IMR-90 (cell line): Measurements from ENCODE around the gene GOLIM4. TPM values are rescaled to one million over a fixed set of nuclear protein-coding genes. Genes with fewer than 3 reads are reported as not detected.

Experiments
- ATAC-seq: fragments of 200-7000 bp; cut with Tn5 transposase; 2 replicates; pipeline ENCODE4 v1.9.1; 2020; ENCODE audit warnings: low read depth, mild to moderate bottlenecking, moderate library complexity
- BruUV-seq: library from RNA; stranded (reverse); fragments of 400-500 nt; replicated peaks from 2 replicates; lab custom pipeline; 2021; lab: Mats Ljungman, UMichigan
- CTCF ChIA-PET: fragments of 300-600 bp; formaldehyde crosslinking; extraction: SDS; loops from one replicate; lab custom pipeline; 2021; ENCODE audit warnings: antibody characterized with exemption; lab: Yijun Ruan, JAX
- POLR2A ChIA-PET: fragments of 300-600 bp; sonication (Branson Sonifier 250); formaldehyde crosslinking; loops from one replicate; lab custom pipeline; 2022; ENCODE audit warnings: antibody characterized with exemption; ENCODE audit not compliant: unreplicated experiment; lab: Charles Lee
- DNase-seq: peaks from one replicate; pipeline ENCODE4 v3.0.0; 2013
- H2AFZ ChIP-seq: replicated peaks from 2 replicates; pipeline ENCODE3; 2013; ENCODE audit warnings: low read length, mild to moderate bottlenecking; ENCODE audit not compliant: poor library complexity
- H2AK5ac ChIP-seq: 2 replicates; pipeline ENCODE4 v1.6.1; 2013; ENCODE audit warnings: low read depth, low read length, inconsistent platforms
- H2AK9ac ChIP-seq: replicated peaks from 2 replicates; pipeline ENCODE3; 2013; ENCODE audit warnings: mild to moderate bottlenecking, low read depth, low read length, moderate library complexity; ENCODE audit not compliant: poor library complexity
- H2BK120ac ChIP-seq: 2 replicates; pipeline ENCODE4 v1.6.1; 2013; ENCODE audit warnings: low read depth, low read length, inconsistent platforms
- H2BK15ac ChIP-seq: 3 replicates; pipeline ENCODE4 v1.6.1; 2013; ENCODE audit warnings: low read depth, low read length, inconsistent platforms
- H2BK20ac ChIP-seq: 2 replicates; pipeline ENCODE4 v1.6.1; 2013; ENCODE audit warnings: low read depth, mild to moderate bottlenecking, inconsistent platforms, low read length, moderate library complexity
- H2BK5ac ChIP-seq: 2 replicates; pipeline ENCODE4 v1.6.1; 2013; ENCODE audit warnings: mild to moderate bottlenecking, low read depth, low read length, inconsistent platforms; ENCODE audit not compliant: poor library complexity, severe bottlenecking
- H3K14ac ChIP-seq: replicated peaks from 2 replicates; pipeline ENCODE4 v1.6.1; 2013; ENCODE audit warnings: low read depth, low read length, inconsistent platforms
- H3K18ac ChIP-seq: 2 replicates; pipeline ENCODE4 v1.6.1; 2013; ENCODE audit warnings: low read depth, low read length, control low read depth
- H3K23ac ChIP-seq: 2 replicates; pipeline ENCODE4 v1.6.1; 2013; ENCODE audit warnings: low read depth, low read length, inconsistent platforms
- H3K27ac ChIP-seq: 2 replicates; pipeline ENCODE4 v1.5.1; 2013; ENCODE audit warnings: mild to moderate bottlenecking, control low read depth, low read length; ENCODE audit not compliant: insufficient read depth
- H3K27me3 ChIP-seq: 2 replicates; pipeline ENCODE4 v1.6.1; 2013; ENCODE audit warnings: low read length; ENCODE audit not compliant: control insufficient read depth, insufficient read depth
- H3K36me3 ChIP-seq: 2 replicates; pipeline ENCODE4 v1.6.1; 2013; ENCODE audit warnings: low read length, mixed read lengths; ENCODE audit not compliant: control insufficient read depth, insufficient read depth
- H3K4ac ChIP-seq: 2 replicates; pipeline ENCODE4 v1.6.1; 2013; ENCODE audit warnings: low read depth, low read length, inconsistent platforms
- H3K4me1 ChIP-seq: 2 replicates; pipeline ENCODE4 v1.6.1; 2013; ENCODE audit warnings: low read length, mixed read lengths; ENCODE audit not compliant: control insufficient read depth, insufficient read depth
- H3K4me2 ChIP-seq: 2 replicates; pipeline ENCODE4 v1.6.1; 2013; ENCODE audit warnings: low read depth, mild to moderate bottlenecking, control low read depth, low read length, moderate library complexity
- H3K4me3 ChIP-seq: 2 replicates; pipeline ENCODE4 v1.5.1; 2013; ENCODE audit warnings: low read depth, mild to moderate bottlenecking, control low read depth, low read length, moderate library complexity; ENCODE audit not compliant: insufficient read depth
- H3K56ac ChIP-seq: 2 replicates; pipeline ENCODE4 v1.6.1; 2013; ENCODE audit warnings: low read length, inconsistent platforms; ENCODE audit not compliant: insufficient read depth; ENCODE audit errors: extremely low read depth
- H3K79me1 ChIP-seq, 2 experiments: 2 replicates each; pipeline ENCODE4 v1.6.1; 2013; ENCODE audit warnings: low read length in 2 of 2, inconsistent platforms in 1 of 2, low read depth in 1 of 2
- H3K9ac ChIP-seq: 2 replicates; pipeline ENCODE4 v1.6.1; 2013; ENCODE audit warnings: low read depth, low read length, control low read depth
- H3K9me1 ChIP-seq: 2 replicates; pipeline ENCODE4 v1.6.1; 2013; ENCODE audit warnings: low read length, inconsistent platforms; ENCODE audit not compliant: insufficient read depth
- H3K9me3 ChIP-seq: 2 replicates; pipeline ENCODE4 v1.6.1; 2013; ENCODE audit warnings: low read length; ENCODE audit not compliant: control insufficient read depth, insufficient read depth
- H4K20me1 ChIP-seq: 2 replicates; pipeline ENCODE4 v1.6.1; 2013; ENCODE audit warnings: low read length, inconsistent platforms; ENCODE audit not compliant: insufficient read depth
- H4K5ac ChIP-seq: 2 replicates; pipeline ENCODE4 v1.6.1; 2013; ENCODE audit warnings: mild to moderate bottlenecking, low read depth, low read length, control low read depth
- H4K8ac ChIP-seq, 2 experiments: 2 replicates each; pipeline ENCODE4 v1.6.1; 2013; ENCODE audit warnings: low read depth in 2 of 2, low read length in 2 of 2, control low read depth in 1 of 2, inconsistent platforms in 1 of 2
- H4K91ac ChIP-seq: 2 replicates; pipeline ENCODE4 v1.6.1; 2013; ENCODE audit warnings: low read depth, low read length, inconsistent platforms; ENCODE audit not compliant: insufficient read depth
- FOS ChIP-seq: fragments of 150-350 bp; IDR thresholded peaks from 2 replicates; pipeline ENCODE4 v1.6.1; 2016; ENCODE audit warnings: low read depth, low read length
- POLR2A ChIP-seq: IDR thresholded peaks from 2 replicates; pipeline ENCODE4 v1.6.1; 2012; ENCODE audit warnings: mild to moderate bottlenecking, low read depth, low read length
- WGBS, 2 experiments: methylation state at CpG; one replicate each; pipeline versions ENCODE4 v1.1.5 to v1.1.7; 2013; ENCODE audit warnings: missing lambda C conversion rate in 2 of 2; ENCODE audit not compliant: insufficient read length in 1 of 2; ENCODE audit errors: extremely low coverage in 2 of 2; 5-methylcytosine and 5-hydroxymethylcytosine counted together
- dilution Hi-C: fragments of 300-500 bp; cut with HindIII; formaldehyde crosslinking; loops from one replicate; pipeline ENCODE4 v1.14.3; 2018; ENCODE audit warnings: low sequenced_read_pairs; ENCODE audit not compliant: unreplicated experiment
- in situ Hi-C: fragments of 300-500 bp; cut with MboI; formaldehyde crosslinking; loops from 3 replicates; pipeline ENCODE4 v1.14.3; 2019; ENCODE audit warnings: low sequenced_read_pairs, inconsistent platforms, mixed read lengths
- intact Hi-C: fragments of 100-400 bp; cut with micrococcal nuclease; formaldehyde crosslinking; loops from 2 replicates; pipeline ENCODE4 v1.10.0; 2022
- polyA plus RNA-seq, 3 experiments: library from polyadenylated mRNA; depleted of rRNA; stranded (reverse); fragments of >200 nt; gene quantifications; 2 replicates each; pipeline ENCODE4 v1.2.3, GENCODE V29; 2012; ENCODE audit warnings: low replicate concordance in 1 of 3
- total RNA-seq: library from RNA; depleted of rRNA; stranded (reverse); fragments of >200 nt; gene quantifications from 2 replicates; pipeline ENCODE4 v1.2.3, GENCODE V29; 2012
- TF ChIP-seq, protein P1 (sequence below): conservative IDR thresholded peaks from 2 replicates; pipeline ENCODE4 v1.5.1; 2012; ENCODE audit warnings: mild to moderate bottlenecking, low read depth, low read length, improper control_type of control experiment

The GOLIM4 gene
- total and polyA plus RNA-seq, 2 of the 4 experiments (the other 2 are of a cell fraction) = 44.6 to 71.2 TPM

DNA sequence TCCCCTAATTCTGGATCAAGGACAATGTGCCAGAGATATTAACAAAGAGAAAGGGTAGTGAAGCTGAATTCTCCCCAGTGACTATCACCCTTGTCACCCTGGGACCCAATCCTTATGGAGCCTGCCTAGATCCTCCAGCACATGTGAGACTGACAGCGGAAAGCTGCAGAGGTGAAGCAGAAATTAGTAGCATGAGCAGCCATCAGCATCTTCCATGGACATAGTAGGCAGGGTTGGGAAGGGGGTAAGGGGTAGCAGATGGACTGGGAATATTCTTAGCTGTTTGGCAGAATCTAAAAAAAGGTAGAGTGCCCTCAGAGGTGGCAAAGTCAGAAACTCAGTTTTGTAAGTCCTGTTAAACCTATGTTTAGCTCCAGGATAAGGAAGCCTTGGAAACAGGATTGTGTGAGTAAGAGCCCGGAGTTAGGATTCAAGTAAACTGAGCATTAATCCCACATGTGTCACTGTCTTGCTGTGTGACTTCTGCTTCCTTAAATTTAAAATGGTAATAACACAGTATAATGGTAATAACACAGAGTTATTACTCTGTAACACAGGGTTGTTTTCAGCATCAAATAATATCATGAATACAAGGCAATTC, 14.5 kb downstream of the GOLIM4 start:
- TF ChIP-seq, protein P1, sequence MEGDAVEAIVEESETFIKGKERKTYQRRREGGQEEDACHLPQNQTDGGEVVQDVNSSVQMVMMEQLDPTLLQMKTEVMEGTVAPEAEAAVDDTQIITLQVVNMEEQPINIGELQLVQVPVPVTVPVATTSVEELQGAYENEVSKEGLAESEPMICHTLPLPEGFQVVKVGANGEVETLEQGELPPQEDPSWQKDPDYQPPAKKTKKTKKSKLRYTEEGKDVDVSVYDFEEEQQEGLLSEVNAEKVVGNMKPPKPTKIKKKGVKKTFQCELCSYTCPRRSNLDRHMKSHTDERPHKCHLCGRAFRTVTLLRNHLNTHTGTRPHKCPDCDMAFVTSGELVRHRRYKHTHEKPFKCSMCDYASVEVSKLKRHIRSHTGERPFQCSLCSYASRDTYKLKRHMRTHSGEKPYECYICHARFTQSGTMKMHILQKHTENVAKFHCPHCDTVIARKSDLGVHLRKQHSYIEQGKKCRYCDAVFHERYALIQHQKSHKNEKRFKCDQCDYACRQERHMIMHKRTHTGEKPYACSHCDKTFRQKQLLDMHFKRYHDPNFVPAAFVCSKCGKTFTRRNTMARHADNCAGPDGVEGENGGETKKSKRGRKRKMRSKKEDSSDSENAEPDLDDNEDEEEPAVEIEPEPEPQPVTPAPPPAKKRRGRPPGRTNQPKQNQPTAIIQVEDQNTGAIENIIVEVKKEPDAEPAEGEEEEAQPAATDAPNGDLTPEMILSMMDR = no peak
- TF ChIP-seq POLR2A = no peak
- peak; percentile 22; the same call in 1 of the 2 replicates for TF ChIP-seq FOS
- Histone ChIP-seq H3K18ac (no peak overlapping the region), H3K36me3 (no peaks in the 10 kb centered on the region), H3K4me1 (peaks cover 14% of the 10 kb centered on the region), H3K9ac (no peak overlapping the region; the same call in 1 of the 2 replicates), H3K4me3 (no peak overlapping the region), H4K91ac (no peak overlapping the region), H3K27me3 (no peaks in the 10 kb centered on the region), H4K5ac (no peak overlapping the region), H3K79me1 (peaks cover 13 to 63% of the 10 kb centered on the region in 2 experiments; a peak in 3 of 4 replicates), H2AK5ac (peak overlapping the region; percentile 36; the same call in 1 of the 2 replicates), H3K4ac (peak overlapping the region; percentile 54; the same call in 1 of the 2 replicates), H2BK20ac (no peak overlapping the region), H2BK5ac (peak overlapping the region; percentile 40), H3K56ac (no peak overlapping the region), H3K27ac (no peak overlapping the region), H3K14ac (peak overlapping the region; percentile 71; the same call in 1 of the 2 replicates), H2AK9ac (no peak overlapping the region), H3K9me3 (no peaks in the 10 kb centered on the region), H4K20me1 (peaks cover 39% of the 10 kb centered on the region), H2AFZ (no peak overlapping the region), H2BK15ac (no peak overlapping the region), H2BK120ac (peak overlapping the region; percentile 39; the same call in 1 of the 2 replicates), H3K9me1 (peaks cover 23% of the 10 kb centered on the region), H4K8ac (no peak overlapping the region), H3K23ac (peak overlapping the region; percentile 52), H3K4me2 (peak overlapping the region; percentile 39; the same call in 1 of the 2 replicates)
- 100% methylated on average over 1 of the region's 2 CpGs; no CpG with 5 or more reads in 1 of the 2 experiments for WGBS, 2 experiments
- POLR2A ChIA-PET = interaction anchor here (0.6 kb wide), 1 partner anchor 9 kb away, joined by 4 read pairs; no protein-coding TSS in a partner anchor
- DNase-seq (peak; percentile 74), ATAC-seq (peak; percentile 86)
- CTCF ChIA-PET = interaction anchor here (0.6 to 1.5 kb wide), 2 partner anchors 14 to 29 kb away, joined by 3 to 5 read pairs; no protein-coding TSS in a partner anchor
- dilution Hi-C loops (no loop called here), in situ Hi-C loops (loop anchor here (25.0 kb wide), 2 partner anchors 1031 to 1681 kb away; partner anchors contain the start of genes ACTRT3, MYNN and TERC), intact Hi-C loops (loop anchor here (2.0 kb wide), 1 partner anchor 14 kb away; the partner anchor contains the start of gene GOLIM4)
- BruUV-seq = no TSS peak
